SK-N-SH (cell line): ENCODE results near the gene DOK1. TPM values are rescaled to one million over a fixed set of nuclear protein-coding genes. Genes with fewer than 3 reads are reported as not detected.

Source experiments
- polyA plus RNA-seq, 3 experiments: library from polyadenylated mRNA; depleted of rRNA; stranded (reverse); fragments of >200 nt; gene quantifications; 2 replicates each; pipeline ENCODE4 v1.2.3, GENCODE V29; 2012

The DOK1 gene
- polyA plus RNA-seq, 1 of the 3 experiments (the other 2 are of a cell fraction) = 25.3 TPM

Other genes with a start within 250 kb of the DOK1 start
- 0.25 and 1.1 TPM in 2 replicates for gene SLC4A5, start 211.3 kb upstream of the DOK1 start, polyA plus RNA-seq (2012; rRNA removed)
- gene DCTN1, start 174.4 kb upstream of the DOK1 start, polyA plus RNA-seq (2012; rRNA removed) = 88.9 and 91.1 TPM in 2 replicates
- 1.2 and 2.5 TPM in 2 replicates for gene C2orf81, start 133.1 kb upstream of the DOK1 start, polyA plus RNA-seq (2012; rRNA removed)
- 50.7 and 61.6 TPM in 2 replicates for gene WDR54, start 133.0 kb upstream of the DOK1 start, polyA plus RNA-seq (2012; rRNA removed)
- 22.6 and 23.4 TPM in 2 replicates for gene RTKN, start 112.8 kb upstream of the DOK1 start, polyA plus RNA-seq (2012; rRNA removed)
- gene INO80B, start 99.6 kb upstream of the DOK1 start, polyA plus RNA-seq (2012; rRNA removed) = 41.7 and 48.4 TPM in 2 replicates
- 184 and 193 TPM in 2 replicates for gene WBP1, start 96.3 kb upstream of the DOK1 start, polyA plus RNA-seq (2012; rRNA removed)
- 69.3 and 69.4 TPM in 2 replicates for gene MOGS, start 89.3 kb upstream of the DOK1 start, polyA plus RNA-seq (2012; rRNA removed)
- gene MRPL53, start 82.0 kb upstream of the DOK1 start, polyA plus RNA-seq (2012; rRNA removed) = 60.6 and 95.0 TPM in 2 replicates
- gene CCDC142, start 71.7 kb upstream of the DOK1 start, polyA plus RNA-seq (2012; rRNA removed) = 8.7 and 13.1 TPM in 2 replicates
- 27.9 and 38.0 TPM in 2 replicates for gene TTC31, start 71.6 kb upstream of the DOK1 start, polyA plus RNA-seq (2012; rRNA removed)
- 0.03 TPM in 1 of 2 replicates, not detected in the other for gene LBX2, start 55.1 kb upstream of the DOK1 start, polyA plus RNA-seq (2012; rRNA removed)
- gene PCGF1, start 47.0 kb upstream of the DOK1 start, polyA plus RNA-seq (2012; rRNA removed) = 44.9 and 46.4 TPM in 2 replicates
- gene TLX2, start 40.3 kb upstream of the DOK1 start, polyA plus RNA-seq (2012; rRNA removed) = 24.5 and 25.6 TPM in 2 replicates
- gene DQX1, start 28.5 kb upstream of the DOK1 start, polyA plus RNA-seq (2012; rRNA removed) = 1.6 and 1.8 TPM in 2 replicates
- 118 and 151 TPM in 2 replicates for gene AUP1, start 25.0 kb upstream of the DOK1 start, polyA plus RNA-seq (2012; rRNA removed)
- 55.7 and 60.4 TPM in 2 replicates for gene HTRA2, start 24.8 kb upstream of the DOK1 start, polyA plus RNA-seq (2012; rRNA removed)
- gene LOXL3, start 778 bp upstream of the DOK1 start, polyA plus RNA-seq (2012; rRNA removed) = 47.9 and 59.3 TPM in 2 replicates
- 0.02 and 0.03 TPM in 2 replicates for gene M1AP, start 93.6 kb downstream of the DOK1 start, polyA plus RNA-seq (2012; rRNA removed)
- 17.3 and 19.1 TPM in 2 replicates for gene SEMA4F, start 99.5 kb downstream of the DOK1 start, polyA plus RNA-seq (2012; rRNA removed)